C4-2B (cell line): ENCODE results near the gene FBXL17.

Experiments
- H3K27ac ChIP-seq: fragments of 450-650 bp; 2 replicates; pipeline ENCODE4 v1.5.1; 2017
- ZFX ChIP-seq: fragments of 450-650 bp; IDR thresholded peaks from 2 replicates; pipeline ENCODE4 v1.6.1; 2017
- TF ChIP-seq, protein P1 (sequence below): fragments of 450-650 bp; conservative IDR thresholded peaks from 2 replicates; pipeline ENCODE4 v1.5.1; 2017; ENCODE audit warnings: mild to moderate bottlenecking

Gene FBXL17

DNA sequence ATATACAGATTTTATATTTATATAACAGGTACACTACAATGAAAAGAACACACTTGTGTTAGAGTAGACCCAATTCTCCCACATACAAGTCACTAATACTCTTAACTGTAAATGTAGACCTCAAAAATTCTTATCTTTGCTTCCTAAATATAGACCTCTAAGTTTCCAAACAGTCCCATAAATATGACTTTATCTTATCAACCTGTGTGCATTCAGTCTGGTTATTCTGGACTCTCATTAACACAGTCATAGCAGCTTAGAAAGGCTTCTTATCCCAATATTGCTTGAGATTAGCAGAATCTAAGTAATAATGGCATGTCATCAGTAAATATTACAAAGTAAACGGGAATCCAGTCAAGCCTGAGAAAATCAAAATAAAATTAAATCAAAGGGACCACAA is 161.1 kb downstream of the FBXL17 start:
- TF ChIP-seq, protein P1, sequence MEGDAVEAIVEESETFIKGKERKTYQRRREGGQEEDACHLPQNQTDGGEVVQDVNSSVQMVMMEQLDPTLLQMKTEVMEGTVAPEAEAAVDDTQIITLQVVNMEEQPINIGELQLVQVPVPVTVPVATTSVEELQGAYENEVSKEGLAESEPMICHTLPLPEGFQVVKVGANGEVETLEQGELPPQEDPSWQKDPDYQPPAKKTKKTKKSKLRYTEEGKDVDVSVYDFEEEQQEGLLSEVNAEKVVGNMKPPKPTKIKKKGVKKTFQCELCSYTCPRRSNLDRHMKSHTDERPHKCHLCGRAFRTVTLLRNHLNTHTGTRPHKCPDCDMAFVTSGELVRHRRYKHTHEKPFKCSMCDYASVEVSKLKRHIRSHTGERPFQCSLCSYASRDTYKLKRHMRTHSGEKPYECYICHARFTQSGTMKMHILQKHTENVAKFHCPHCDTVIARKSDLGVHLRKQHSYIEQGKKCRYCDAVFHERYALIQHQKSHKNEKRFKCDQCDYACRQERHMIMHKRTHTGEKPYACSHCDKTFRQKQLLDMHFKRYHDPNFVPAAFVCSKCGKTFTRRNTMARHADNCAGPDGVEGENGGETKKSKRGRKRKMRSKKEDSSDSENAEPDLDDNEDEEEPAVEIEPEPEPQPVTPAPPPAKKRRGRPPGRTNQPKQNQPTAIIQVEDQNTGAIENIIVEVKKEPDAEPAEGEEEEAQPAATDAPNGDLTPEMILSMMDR, result no peak
- no peak for TF ChIP-seq ZFX

DNA sequence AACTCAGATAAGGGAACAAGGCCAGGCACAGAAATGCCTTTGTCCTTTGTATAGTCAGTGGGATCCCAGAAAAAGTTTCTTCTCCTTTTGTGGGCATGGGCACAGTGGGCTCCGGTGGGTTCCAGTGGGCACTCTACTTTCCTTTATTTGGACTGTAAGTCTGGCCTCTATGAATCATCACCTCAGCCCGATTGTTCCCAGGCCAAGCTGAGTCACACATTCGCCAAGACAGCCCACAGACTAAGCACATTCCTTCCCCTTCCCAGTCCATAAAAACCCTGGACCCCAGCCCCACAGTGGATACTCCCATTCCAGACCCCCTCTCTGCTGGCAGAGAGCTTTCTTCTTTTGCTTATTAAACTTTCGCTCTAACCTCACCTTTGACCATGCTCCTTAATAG is 165.0 kb downstream of the FBXL17 start:
- no peak for TF ChIP-seq ZFX
- TF ChIP-seq, protein P1, result no peak
- H3K27ac ChIP-seq, result no peak overlapping the region

More for the DNA sequence above, 161.1 kb downstream of the FBXL17 start:
- no peak overlapping the region for H3K27ac ChIP-seq

DNA sequence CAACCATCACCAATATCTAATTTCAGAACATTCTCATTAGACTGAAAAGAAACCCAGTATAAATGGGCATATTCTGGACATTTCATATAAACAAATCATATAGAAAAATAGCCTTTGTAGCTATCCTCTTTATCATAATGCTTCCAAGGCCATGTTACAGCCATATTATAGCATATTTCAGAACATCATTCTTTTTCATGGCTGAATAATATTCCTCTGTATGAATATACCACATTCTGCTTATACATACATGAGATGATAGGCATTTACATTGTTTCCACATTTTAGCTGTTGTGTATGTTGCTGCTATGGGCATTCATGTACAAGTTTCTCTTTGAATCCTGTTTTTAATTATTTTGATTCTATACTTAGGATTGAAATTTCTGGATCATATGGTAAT is 167.0 kb downstream of the FBXL17 start:
- no peak for TF ChIP-seq ZFX
- TF ChIP-seq, protein P1, result no peak
- H3K27ac ChIP-seq, result no peak overlapping the region

DNA sequence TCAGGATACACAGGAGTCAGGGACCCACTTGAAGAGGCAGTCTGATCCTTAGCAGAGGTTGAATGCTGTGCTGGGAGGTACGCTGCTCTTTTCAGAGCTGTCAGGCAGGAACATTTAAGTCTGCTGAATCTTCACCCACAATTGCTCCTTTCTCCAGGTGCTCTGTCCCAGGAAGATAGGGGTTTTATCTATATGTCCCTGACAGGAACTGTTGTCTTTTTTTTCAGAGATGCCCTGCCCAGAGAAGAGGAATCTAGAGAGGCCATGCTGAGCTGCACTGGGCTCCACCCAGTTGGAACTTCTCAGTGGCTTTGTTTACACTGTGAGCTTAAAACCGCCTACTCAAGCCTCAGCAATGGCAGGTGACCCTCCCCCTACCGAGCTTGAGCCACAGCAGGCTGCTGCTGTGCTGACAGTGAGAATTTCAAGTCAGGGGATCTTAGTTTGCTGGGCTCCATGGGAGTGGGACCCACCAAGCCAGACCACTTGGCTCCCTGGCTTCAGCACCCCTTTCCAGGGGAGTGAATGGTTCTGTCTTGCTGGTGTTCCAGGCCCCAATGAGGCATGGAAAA is 169.0 kb downstream of the FBXL17 start:
- H3K27ac ChIP-seq, result no peak overlapping the region
- TF ChIP-seq, protein P1, result no peak
- TF ChIP-seq ZFX, result no peak

DNA sequence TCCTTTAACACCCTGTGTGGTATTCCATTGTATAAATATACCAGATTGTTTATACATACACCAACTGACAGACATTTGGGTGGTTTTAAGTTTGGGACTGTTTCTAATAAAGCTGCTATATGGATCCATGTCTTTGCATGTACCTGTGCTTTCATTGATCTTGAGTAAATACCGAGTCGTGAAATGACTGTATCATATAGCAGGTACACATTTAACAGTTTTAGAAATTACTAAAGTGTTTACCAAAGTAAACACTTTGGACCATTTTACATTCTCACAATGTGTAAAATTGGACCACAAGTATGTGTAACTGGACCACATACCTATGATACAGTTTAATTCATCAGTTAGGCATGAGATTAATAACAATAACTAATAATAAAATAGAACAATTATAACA is 175.2 kb downstream of the FBXL17 start:
- no peak for TF ChIP-seq ZFX
- TF ChIP-seq, protein P1, result no peak
- no peak overlapping the region for H3K27ac ChIP-seq

DNA sequence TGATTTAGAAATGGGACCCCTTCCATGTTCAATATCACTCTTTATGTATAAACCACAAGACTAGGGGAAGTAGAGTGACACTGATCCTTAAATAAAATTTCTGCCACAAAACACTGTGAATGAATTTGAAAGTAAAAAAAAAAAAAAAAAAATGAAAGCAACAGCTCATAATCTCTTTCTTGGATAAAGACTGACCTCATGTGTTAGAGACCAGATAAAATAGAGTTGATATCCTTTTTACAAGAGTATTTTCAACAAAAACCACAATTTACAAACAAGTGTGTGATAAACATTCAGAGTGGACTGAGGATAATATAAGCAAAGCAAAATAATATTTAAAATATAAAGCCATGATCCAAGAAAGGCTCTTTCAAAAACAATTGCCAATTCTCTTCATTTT is 180.2 kb downstream of the FBXL17 start:
- TF ChIP-seq ZFX, result no peak
- TF ChIP-seq, protein P1, result no peak
- H3K27ac ChIP-seq, result no peak overlapping the region

DNA sequence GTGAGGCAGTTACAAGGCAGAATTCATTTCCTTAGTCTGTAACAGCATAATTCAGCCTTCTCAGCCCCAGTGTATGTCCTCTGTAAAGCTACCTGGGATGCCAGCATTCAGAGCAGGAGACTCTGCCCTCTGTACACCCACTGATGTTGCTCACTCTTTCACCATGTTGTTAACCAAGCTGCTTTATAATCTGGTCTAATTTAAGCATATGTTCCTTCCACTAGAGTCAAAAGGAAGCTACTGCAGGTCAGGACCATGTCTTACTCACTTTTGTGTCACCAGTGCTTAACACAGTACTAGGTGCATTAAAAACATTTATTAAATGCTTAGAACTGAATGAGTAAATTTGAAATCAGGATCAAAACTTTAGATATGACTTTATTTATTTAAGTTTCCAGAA is 185.6 kb downstream of the FBXL17 start:
- TF ChIP-seq, protein P1, result no peak; the same call in 1 of the 2 replicates
- TF ChIP-seq ZFX, result no peak
- no peak overlapping the region for H3K27ac ChIP-seq
